Neural cell (in vitro differentiated cells): ENCODE results near the gene ADRA1B. TPM values are rescaled to one million over a fixed set of nuclear protein-coding genes. Genes with fewer than 3 reads are reported as not detected.
A peak's percentile ranks its signal among the peaks of the same experiment; 100 is the strongest.

Source experiments
- H2AFZ ChIP-seq: fragments of 200-600, 300-800 bp; sonication (generic), shearing (Covaris generic); 2 replicates; pipeline ENCODE4 v1.6.0; 2014; ENCODE audit warnings: low read depth, mild to moderate bottlenecking, antibody characterized with exemption, low read length, moderate library complexity
- H3F3A ChIP-seq: fragments of 200-600 bp; shearing (Covaris generic); 2 replicates; pipeline ENCODE4 v1.6.1; 2016; ENCODE audit warnings: mild to moderate bottlenecking, moderate library complexity, mixed read lengths, antibody characterized with exemption, low read length; ENCODE audit not compliant: insufficient read depth, poor library complexity, severe bottlenecking
- H3K27ac ChIP-seq: fragments of 200-600, 300-800 bp; sonication (generic), shearing (Covaris generic); 2 replicates; pipeline ENCODE4 v1.5.1; 2014; ENCODE audit warnings: mild to moderate bottlenecking, low read length, moderate library complexity
- H3K27me3 ChIP-seq: fragments of 300-800, 200-600 bp; sonication (generic), shearing (Covaris generic); 2 replicates; pipeline ENCODE4 v1.6.0; 2014; ENCODE audit warnings: mild to moderate bottlenecking, low read depth, low read length, moderate library complexity; ENCODE audit not compliant: insufficient read depth
- H3K36me3 ChIP-seq: fragments of 300-800, 200-600 bp; sonication (generic), shearing (Covaris generic); 2 replicates; pipeline ENCODE4 v1.5.1; 2014; ENCODE audit warnings: mild to moderate bottlenecking, antibody characterized with exemption, low read length, moderate library complexity; ENCODE audit not compliant: insufficient read depth
- H3K4me2 ChIP-seq: fragments of 300-800, 200-600 bp; sonication (generic), shearing (Covaris generic); 2 replicates; pipeline ENCODE4 v1.6.0; 2014; ENCODE audit warnings: mild to moderate bottlenecking, low read length
- H3K4me3 ChIP-seq: fragments of 300-800, 200-600 bp; sonication (generic), shearing (Covaris generic); 2 replicates; pipeline ENCODE4 v1.5.1; 2014; ENCODE audit warnings: mild to moderate bottlenecking, low read length, moderate library complexity
- H3K79me2 ChIP-seq: fragments of 200-600 bp; shearing (Covaris generic); replicated peaks from 2 replicates; pipeline ENCODE4 v1.6.0; 2014; ENCODE audit warnings: mild to moderate bottlenecking, low read length, moderate library complexity; ENCODE audit not compliant: insufficient read depth
- H3K9ac ChIP-seq: fragments of 300-800, 200-600 bp; sonication (generic), shearing (Covaris generic); 2 replicates; pipeline ENCODE4 v1.6.1; 2016; ENCODE audit warnings: mild to moderate bottlenecking, low read length, mixed read lengths
- H3K9me2 ChIP-seq: fragments of 200-600 bp; shearing (Covaris generic); 2 replicates; pipeline ENCODE4 v1.6.1; 2016; ENCODE audit warnings: mild to moderate bottlenecking, low read length, mixed read lengths; ENCODE audit not compliant: insufficient read depth
- H3K9me3 ChIP-seq: fragments of 200-600, 300-800 bp; sonication (generic), shearing (Covaris generic); 2 replicates; pipeline ENCODE4 v1.6.1; 2016; ENCODE audit warnings: mild to moderate bottlenecking, mixed run types, low read length, moderate library complexity, mixed read lengths
- H4K20me1 ChIP-seq: fragments of 200-600 bp; shearing (Covaris generic); 2 replicates; pipeline ENCODE4 v1.6.1; 2016; ENCODE audit warnings: mild to moderate bottlenecking, mixed run types; ENCODE audit not compliant: insufficient read depth
- MXI1 ChIP-seq: fragments of 450-650 bp; conservative IDR thresholded peaks from 2 replicates; pipeline ENCODE4 v1.6.1; 2014; ENCODE audit warnings: antibody characterized with exemption, mild to moderate bottlenecking; ENCODE audit not compliant: poor library complexity, severe bottlenecking
- POLR2AphosphoS5 ChIP-seq: IDR thresholded peaks from 2 replicates; pipeline ENCODE4 v1.6.1; 2012
- RAD21 ChIP-seq: fragments of 450-650 bp; conservative IDR thresholded peaks from 2 replicates; pipeline ENCODE4 v1.6.1; 2014; ENCODE audit warnings: antibody characterized with exemption, mild to moderate bottlenecking, moderate library complexity
- SMC3 ChIP-seq: fragments of 450-650 bp; conservative IDR thresholded peaks from 2 replicates; pipeline ENCODE4 v1.6.1; 2014; ENCODE audit warnings: antibody characterized with exemption, mild to moderate bottlenecking, moderate library complexity; ENCODE audit not compliant: poor library complexity
- polyA plus RNA-seq: library from polyadenylated mRNA; depleted of rRNA; stranded (reverse); fragments of >200 nt; gene quantifications from 2 replicates; pipeline ENCODE4 v1.2.3, GENCODE V29; 2014
- small RNA-seq, 3 experiments: library from RNA; depleted of rRNA; stranded (forward); fragments of <200 nt; gene quantifications; one replicate each; pipeline ENCODE3, GENCODE V24; 2012
- TF ChIP-seq, protein P1 (sequence below): IDR thresholded peaks from 2 replicates; pipeline ENCODE4 v1.6.1; 2012; ENCODE audit warnings: borderline replicate concordance
- TF ChIP-seq, protein P2 (sequence below): fragments of 450-650 bp; IDR thresholded peaks from 2 replicates; pipeline ENCODE4 v1.5.1; 2014; ENCODE audit warnings: antibody characterized with exemption, mild to moderate bottlenecking, moderate library complexity; ENCODE audit not compliant: poor library complexity, severe bottlenecking

Gene ADRA1B
- polyA plus RNA-seq, 1 donor from 2014 or later: 1.1 TPM

DNA sequence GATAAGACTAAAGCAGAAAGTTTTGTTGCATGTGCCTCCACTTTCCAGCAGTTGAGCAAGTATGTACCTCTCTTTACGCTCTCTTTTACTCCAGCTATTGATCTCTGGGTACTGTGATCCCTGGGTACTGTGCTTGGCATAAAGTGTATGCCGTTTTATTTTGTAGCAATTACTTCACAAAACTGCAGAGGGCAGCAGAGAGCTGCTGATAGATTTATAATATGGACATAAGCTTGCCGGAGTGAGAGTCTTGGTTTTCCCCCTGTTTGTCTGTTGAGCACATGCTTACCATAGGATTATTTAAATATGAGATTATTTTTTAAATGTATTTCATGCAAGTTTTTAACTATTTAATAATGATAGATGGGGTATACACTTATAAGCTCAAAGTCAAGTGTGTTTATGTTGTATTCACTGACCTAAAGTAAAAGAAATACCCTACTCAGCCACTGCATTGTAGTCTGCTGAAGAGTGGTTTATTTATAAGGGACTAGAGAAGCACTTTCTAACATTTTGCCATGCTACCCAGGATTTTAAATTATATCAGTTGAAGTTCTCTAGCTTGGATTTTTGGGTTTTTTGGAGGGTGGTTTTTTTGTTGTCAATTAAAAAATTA, 105.7 kb downstream of the ADRA1B start:
- no peaks in the 10 kb centered on the region for H4K20me1 ChIP-seq
- no peak overlapping the region for H3K4me3 ChIP-seq
- no peaks in the 10 kb centered on the region for H3K9me3 ChIP-seq
- no peak overlapping the region for H2AFZ ChIP-seq
- H3K79me2 ChIP-seq: peaks cover 6% of the 10 kb centered on the region
- H3K36me3 ChIP-seq: peaks cover 4% of the 10 kb centered on the region
- no peaks in the 10 kb centered on the region for H3F3A ChIP-seq
- no peak overlapping the region for H3K4me2 ChIP-seq
- no peaks in the 10 kb centered on the region for H3K27me3 ChIP-seq
- no peak overlapping the region for H3K27ac ChIP-seq
- H3K9ac ChIP-seq: no peak overlapping the region
- no peaks in the 10 kb centered on the region for H3K9me2 ChIP-seq
- TF ChIP-seq, protein P1, sequence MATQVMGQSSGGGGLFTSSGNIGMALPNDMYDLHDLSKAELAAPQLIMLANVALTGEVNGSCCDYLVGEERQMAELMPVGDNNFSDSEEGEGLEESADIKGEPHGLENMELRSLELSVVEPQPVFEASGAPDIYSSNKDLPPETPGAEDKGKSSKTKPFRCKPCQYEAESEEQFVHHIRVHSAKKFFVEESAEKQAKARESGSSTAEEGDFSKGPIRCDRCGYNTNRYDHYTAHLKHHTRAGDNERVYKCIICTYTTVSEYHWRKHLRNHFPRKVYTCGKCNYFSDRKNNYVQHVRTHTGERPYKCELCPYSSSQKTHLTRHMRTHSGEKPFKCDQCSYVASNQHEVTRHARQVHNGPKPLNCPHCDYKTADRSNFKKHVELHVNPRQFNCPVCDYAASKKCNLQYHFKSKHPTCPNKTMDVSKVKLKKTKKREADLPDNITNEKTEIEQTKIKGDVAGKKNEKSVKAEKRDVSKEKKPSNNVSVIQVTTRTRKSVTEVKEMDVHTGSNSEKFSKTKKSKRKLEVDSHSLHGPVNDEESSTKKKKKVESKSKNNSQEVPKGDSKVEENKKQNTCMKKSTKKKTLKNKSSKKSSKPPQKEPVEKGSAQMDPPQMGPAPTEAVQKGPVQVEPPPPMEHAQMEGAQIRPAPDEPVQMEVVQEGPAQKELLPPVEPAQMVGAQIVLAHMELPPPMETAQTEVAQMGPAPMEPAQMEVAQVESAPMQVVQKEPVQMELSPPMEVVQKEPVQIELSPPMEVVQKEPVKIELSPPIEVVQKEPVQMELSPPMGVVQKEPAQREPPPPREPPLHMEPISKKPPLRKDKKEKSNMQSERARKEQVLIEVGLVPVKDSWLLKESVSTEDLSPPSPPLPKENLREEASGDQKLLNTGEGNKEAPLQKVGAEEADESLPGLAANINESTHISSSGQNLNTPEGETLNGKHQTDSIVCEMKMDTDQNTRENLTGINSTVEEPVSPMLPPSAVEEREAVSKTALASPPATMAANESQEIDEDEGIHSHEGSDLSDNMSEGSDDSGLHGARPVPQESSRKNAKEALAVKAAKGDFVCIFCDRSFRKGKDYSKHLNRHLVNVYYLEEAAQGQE: no peak
- TF ChIP-seq, protein P2, sequence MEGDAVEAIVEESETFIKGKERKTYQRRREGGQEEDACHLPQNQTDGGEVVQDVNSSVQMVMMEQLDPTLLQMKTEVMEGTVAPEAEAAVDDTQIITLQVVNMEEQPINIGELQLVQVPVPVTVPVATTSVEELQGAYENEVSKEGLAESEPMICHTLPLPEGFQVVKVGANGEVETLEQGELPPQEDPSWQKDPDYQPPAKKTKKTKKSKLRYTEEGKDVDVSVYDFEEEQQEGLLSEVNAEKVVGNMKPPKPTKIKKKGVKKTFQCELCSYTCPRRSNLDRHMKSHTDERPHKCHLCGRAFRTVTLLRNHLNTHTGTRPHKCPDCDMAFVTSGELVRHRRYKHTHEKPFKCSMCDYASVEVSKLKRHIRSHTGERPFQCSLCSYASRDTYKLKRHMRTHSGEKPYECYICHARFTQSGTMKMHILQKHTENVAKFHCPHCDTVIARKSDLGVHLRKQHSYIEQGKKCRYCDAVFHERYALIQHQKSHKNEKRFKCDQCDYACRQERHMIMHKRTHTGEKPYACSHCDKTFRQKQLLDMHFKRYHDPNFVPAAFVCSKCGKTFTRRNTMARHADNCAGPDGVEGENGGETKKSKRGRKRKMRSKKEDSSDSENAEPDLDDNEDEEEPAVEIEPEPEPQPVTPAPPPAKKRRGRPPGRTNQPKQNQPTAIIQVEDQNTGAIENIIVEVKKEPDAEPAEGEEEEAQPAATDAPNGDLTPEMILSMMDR: peak; percentile 89
- TF ChIP-seq POLR2AphosphoS5 (no peak), RAD21 (peak; percentile 91), MXI1 (peak; percentile 40), SMC3 (peak; percentile 96)

Small RNA genes lying within 50 kb of the gene (small RNA-seq; reads per million reads assigned to genes)
- gene RF00019: 0 to 1.2 (median 0) reads per million in 3 experiments

Other genes starting within 250 kb of the ADRA1B start
- 71.6 and 74.0 TPM in 2 replicates for gene TTC1, start 92.7 kb downstream of the ADRA1B start, polyA plus RNA-seq
- 37.2 and 50.3 TPM in 2 replicates for gene PWWP2A, start 203.0 kb downstream of the ADRA1B start, polyA plus RNA-seq